ENCODE data around the gene PI4KA.
"Not testable (repeated sequence)": the region's sequence is repeated elsewhere in the genome, so short reads cannot be mapped to it uniquely, and the experiment has no call there.

PI4KA gene

DNA sequence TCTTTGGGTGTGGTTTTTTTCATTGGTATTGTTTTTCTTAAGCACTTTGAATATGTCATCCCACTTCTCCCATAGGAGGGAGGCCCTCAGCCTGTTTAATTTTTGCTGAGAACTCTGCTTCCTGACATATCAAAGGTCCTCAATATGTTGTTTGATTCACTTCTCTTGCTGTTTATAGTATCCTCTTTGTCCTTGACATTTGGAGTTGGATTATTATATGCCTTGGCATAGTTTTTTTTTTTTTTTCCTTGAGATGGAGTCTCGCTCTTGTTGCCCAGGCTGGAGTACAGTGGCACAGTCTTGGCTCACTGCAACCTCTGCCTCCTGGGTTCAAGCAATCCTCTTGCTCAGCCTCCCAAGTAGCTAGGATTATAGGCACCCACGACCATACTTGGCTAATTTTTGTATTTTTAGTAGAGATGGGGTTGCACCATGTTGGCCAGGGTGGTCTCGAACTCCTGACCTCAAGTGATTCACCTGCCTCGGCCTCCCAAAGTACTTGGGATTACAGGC lies 196.0 kb downstream of the PI4KA start:
- DNase-seq, result not testable (repeated sequence)

DNA sequence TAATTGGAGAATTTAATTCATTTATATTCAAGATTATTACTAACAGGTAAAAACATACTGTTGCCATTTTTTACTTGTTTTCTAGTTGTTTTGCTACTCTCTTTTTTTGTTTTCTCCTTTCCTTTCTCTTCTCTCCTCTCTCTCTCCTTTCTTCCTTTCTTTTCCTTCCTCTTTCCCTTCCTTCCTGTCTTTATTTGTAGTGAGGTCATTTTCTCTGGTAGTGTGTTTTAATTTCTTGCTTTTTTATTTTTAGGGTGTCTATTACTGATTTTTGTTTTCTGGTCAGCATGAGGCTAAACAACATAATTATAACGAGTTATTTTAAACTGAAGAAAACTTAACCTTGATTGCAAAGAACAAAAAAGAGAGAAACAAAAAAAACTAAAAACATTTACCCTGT lies 197.1 kb downstream of the PI4KA start:
- no peak for DNase-seq

DNA sequence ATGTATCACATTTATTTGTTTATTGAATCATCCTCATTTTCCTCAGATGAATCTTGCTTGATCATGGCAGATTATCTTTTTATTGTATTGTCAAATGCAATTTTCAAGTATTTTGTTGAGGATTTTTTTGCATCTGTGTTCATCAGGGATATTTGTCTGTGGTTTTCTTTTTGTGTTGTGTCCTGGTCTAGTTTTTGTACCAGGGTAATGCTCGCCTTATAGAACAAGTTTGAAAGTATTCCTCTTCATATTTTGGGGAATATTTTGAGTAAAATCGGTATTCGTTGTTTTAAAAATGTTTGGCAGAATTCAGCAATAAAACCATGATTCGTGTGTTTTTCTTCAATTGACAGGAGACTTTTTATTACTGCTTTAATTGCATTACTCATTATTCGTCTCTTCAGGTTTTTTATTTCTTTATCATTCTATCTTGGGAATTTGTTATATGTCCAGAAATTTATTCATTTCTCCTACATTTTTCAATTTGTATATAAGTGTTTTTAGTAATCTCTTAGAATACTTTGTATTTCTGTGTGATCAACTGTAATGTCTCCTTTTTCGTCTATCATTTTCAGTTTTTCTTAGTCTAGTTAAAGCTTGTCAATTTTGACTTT lies 198.1 kb downstream of the PI4KA start:
- no peak for DNase-seq

DNA sequence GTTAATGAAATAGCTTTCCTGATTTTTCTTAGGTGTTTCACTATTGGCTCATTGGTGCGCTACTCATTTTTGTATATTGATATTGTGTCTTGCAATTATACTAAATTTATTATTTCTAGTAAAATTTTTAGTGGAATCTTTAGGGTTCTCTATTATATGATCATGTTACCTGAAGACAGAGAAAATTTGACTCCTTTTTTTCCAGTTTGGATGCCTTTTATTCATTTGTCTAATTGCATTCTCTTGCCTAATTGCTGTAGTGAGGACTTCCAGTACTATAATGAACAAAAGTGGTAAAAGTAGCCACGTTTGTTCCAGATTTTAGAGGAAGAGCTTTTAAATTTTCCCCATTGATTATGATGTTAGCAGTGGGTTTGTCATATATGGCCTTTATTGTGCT lies 198.7 kb downstream of the PI4KA start:
- DNase-seq, result no peak

DNA sequence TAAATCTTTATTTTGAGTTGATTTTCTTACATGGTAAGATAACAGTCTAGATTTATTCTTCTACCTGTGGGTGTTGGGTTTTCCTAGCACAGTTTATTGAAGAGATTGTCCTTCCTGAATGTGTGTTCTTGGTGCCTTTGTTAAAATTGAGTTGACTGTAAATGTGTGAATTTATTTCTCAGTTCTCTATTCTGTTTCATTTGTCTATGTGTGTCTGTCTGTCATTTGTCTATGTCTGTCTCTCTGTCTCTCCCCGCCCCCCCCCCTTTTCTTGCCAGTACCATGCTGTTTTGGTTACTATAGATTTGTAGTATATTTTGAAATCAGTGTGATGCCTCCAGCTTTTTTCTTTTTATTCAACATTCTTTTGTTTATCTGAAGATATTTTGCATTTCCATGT lies 199.4 kb downstream of the PI4KA start:
- no peak for DNase-seq

DNA sequence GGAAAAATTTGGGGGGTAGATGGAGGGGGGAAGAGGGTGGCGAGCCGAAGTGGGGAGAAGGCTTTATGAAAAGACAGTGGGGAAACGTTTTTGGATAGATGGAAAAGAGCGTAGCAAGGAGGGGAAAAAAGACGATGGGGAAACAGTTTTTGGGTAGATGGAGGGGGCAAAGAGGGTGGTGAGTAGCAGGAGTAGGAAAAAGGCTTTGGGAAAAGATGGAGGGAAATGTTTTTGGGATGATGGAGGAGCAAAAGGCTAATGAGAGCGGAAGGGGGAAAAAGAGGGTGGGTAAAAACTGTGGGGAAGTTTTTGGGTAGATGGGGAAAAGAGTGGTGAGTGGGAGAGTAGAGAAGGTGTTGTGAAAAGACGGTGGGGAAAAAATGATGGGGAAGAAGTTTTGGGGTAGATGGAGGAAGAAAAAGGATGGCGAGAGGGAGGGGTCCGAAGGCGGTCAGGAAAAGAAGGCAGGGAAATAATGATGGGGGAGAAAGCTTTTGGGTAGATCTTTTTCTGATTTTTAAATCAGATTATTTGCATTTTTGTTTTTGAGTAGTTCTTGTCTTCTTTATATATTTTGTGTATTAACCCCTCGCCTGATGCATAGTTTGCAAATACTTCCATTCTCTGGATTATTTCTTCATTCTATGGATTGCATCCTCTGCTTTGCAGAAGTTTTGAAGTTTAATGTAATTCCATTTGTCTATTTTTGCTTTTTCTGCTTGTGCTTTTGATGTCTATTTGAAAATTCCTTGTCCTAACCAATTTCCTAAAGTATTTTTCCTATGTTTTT lies 200.0 kb downstream of the PI4KA start:
- no peak for DNase-seq

DNA sequence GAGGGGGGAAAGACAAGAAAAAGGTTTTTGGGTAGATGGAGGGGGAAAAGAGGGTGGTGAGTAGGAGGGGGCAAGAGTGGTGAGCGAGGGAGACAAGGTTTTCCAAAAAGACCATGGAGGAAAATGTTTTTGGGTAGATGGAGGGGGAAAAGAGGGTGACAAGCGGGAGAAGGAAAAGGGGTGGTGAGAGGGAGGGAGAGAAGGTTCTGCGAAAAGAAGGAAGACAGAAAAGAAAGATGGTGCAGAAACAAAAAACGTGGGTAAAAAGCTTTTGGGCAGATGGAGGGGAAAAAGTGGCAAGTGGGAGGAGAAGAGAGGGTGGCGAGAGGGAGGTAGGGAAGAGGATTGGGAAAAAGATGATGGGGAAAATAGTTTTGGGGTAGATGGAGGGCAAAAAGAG lies 200.6 kb downstream of the PI4KA start:
- DNase-seq, result no peak
